HFF-Myc (cell line): Measurements from ENCODE around the gene CCDC81.

Experiments used
- DNase-seq: peaks from one replicate; pipeline ENCODE4 v3.0.0-alpha.2; 2011; ENCODE audit warnings: low read depth; ENCODE audit errors: extremely low read depth
- H3K4me3 ChIP-seq: replicated peaks from 2 replicates; pipeline ENCODE4 v1.5.1; 2011; ENCODE audit warnings: low read depth, mild to moderate bottlenecking, control low read depth, low read length
- CTCF ChIP-seq: IDR thresholded peaks from 2 replicates; pipeline ENCODE4 v1.5.1; 2012; ENCODE audit warnings: mild to moderate bottlenecking, low read depth, low read length, control low read depth; ENCODE audit errors: missing control alignments

The CCDC81 gene

GRCh38 chr11:86456075-86456939 is 81.6 kb downstream of the CCDC81 start:
- DNase-seq, result peak; percentile 69
- peak; percentile 85 for TF ChIP-seq CTCF
- no peak overlapping the region for H3K4me3 ChIP-seq

GRCh38 chr11:86458294-86459001 is 83.8 kb downstream of the CCDC81 start:
- TF ChIP-seq CTCF, result no peak
- no peak overlapping the region for H3K4me3 ChIP-seq
- DNase-seq, result no peak

- TF ChIP-seq CTCF, result no peak
- no peak for DNase-seq
- H3K4me3 ChIP-seq, result no peak overlapping the region
Observed at GRCh38 chr11:86459002-86459385, 84.3 kb downstream of the CCDC81 start.

GRCh38 chr11:86459682-86460460 is 85.2 kb downstream of the CCDC81 start:
- peak; percentile 71 for DNase-seq
- no peak overlapping the region for H3K4me3 ChIP-seq
- no peak for TF ChIP-seq CTCF

- TF ChIP-seq CTCF, result no peak
- H3K4me3 ChIP-seq, result no peak overlapping the region
- DNase-seq, result no peak
Observed at GRCh38 chr11:86460461-86461385, 86.0 kb downstream of the CCDC81 start.

GRCh38 chr11:86461892-86462291 is 87.2 kb downstream of the CCDC81 start:
- no peak overlapping the region for H3K4me3 ChIP-seq
- no peak for TF ChIP-seq CTCF
- DNase-seq, result no peak
